ENCODE measurements around the gene DLG2.

DNA sequence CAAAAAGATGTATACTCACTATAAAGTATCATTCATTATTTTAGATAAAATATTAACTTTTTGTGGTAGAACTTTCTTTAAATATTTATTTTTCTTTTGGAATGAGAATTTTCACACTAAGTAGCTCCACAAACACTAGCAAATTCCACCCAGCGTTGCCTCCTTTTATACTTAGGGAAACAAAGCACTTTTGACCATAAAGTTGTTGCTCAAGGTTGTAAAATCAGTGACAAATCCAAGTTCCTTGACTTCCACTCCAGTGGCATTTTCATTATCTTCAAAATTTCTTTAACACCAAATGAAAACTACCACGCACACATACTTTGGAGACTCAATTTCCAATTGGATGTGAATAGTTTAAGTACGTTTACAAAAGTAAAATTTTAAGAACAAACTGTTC lies 431.2 kb downstream of the DLG2 start:
- TF ChIP-seq EZH2 (IDR thresholded peaks at IDR 0.05; ENCODE audit: insufficient read depth, low read length) (no peak), CTCF (IDR thresholded peaks at IDR 0.05; ENCODE audit: insufficient read depth, low read depth, low read length) (no peak)
